Measurements from ENCODE around the gene RRP8.

DNA sequence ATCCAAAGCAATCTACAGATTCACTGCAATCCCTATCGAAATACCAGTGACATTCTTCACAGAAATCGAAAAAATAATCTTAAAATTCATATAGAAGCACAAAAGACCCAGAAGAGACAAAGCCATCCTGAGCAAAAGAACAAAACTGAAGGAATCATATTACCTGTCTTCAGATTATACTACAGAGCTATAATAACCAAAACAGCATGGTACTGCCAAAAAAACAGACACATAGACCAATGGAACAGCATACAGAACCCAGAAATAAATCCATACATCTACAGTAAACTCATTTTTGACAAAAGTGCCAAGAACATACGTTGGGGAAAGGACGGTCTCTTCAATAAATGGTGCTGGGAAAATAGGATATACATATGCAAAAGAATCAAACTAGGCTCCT, 18.9 kb downstream of the RRP8 start:
- TF ChIP-seq, protein P1, sequence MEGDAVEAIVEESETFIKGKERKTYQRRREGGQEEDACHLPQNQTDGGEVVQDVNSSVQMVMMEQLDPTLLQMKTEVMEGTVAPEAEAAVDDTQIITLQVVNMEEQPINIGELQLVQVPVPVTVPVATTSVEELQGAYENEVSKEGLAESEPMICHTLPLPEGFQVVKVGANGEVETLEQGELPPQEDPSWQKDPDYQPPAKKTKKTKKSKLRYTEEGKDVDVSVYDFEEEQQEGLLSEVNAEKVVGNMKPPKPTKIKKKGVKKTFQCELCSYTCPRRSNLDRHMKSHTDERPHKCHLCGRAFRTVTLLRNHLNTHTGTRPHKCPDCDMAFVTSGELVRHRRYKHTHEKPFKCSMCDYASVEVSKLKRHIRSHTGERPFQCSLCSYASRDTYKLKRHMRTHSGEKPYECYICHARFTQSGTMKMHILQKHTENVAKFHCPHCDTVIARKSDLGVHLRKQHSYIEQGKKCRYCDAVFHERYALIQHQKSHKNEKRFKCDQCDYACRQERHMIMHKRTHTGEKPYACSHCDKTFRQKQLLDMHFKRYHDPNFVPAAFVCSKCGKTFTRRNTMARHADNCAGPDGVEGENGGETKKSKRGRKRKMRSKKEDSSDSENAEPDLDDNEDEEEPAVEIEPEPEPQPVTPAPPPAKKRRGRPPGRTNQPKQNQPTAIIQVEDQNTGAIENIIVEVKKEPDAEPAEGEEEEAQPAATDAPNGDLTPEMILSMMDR (IDR thresholded peaks at IDR 0.05), result no peak
- TF ChIP-seq POLR2A (IDR thresholded peaks at IDR 0.05), result no peak
